Colonic mucosa (tissue), 4 donors: ENCODE data around the gene MBD5. TPM values are rescaled to one million over a fixed set of nuclear protein-coding genes. Genes with fewer than 3 reads are reported as not detected.

ENCODE experiments used
- DNase-seq: peaks from one replicate; pipeline ENCODE4 v3.0.0-alpha.2; 2020
- H3K27ac ChIP-seq: fragments of 200-600 bp; one replicate; pipeline ENCODE4 v1.8.0; 2021
- H3K27me3 ChIP-seq: fragments of 200-600 bp; one replicate; pipeline ENCODE4 v1.8.0; 2021
- H3K36me3 ChIP-seq: fragments of 200-600 bp; one replicate; pipeline ENCODE4 v1.8.0; 2021
- H3K4me1 ChIP-seq: fragments of 200-600 bp; one replicate; pipeline ENCODE4 v1.8.0; 2021; ENCODE audit warnings: mild to moderate bottlenecking
- H3K4me3 ChIP-seq: fragments of 200-600 bp; one replicate; pipeline ENCODE4 v1.8.0; 2021
- H3K9ac ChIP-seq, 2 donors: one replicate each; pipeline ENCODE4 v1.7.0; 2013; ENCODE audit warnings: control low read depth in 2 of 2, low read depth in 2 of 2, low read length in 2 of 2
- H3K9me3 ChIP-seq: fragments of 200-600 bp; one replicate; pipeline ENCODE4 v1.8.0; 2021
- CTCF ChIP-seq: fragments of 200-600 bp; IDR thresholded peaks from one replicate; pipeline ENCODE4 v1.8.0; 2022; ENCODE audit warnings: antibody characterized with exemption, mild to moderate bottlenecking
- intact Hi-C: fragments of 100-400 bp; cut with DNase I; formaldehyde crosslinking; loops from one replicate; pipeline ENCODE4 v1.14.1; 2022
- total RNA-seq, 2 donors: library from RNA; stranded (reverse); fragmentation: NEBNext Ultra II Directional in 1 of 2; extraction: Animal tissue kit (Norgen Biotek cat#: 25700) in 1 of 2; gene quantifications; one replicate each; pipeline ENCODE4 v1.2.1, GENCODE V29; 2021
- donor health status: healthy.
- donor health status: DM: no; HTN: no; CAD: no.
- donor health status: DM: no; HTN: no; CAD: no.

Gene MBD5
- total RNA-seq, 2 donors from 2014 or later, result 26.7 to 29.6 TPM

GRCh38 chr2:148507970-148508369 lies 487.1 kb downstream of the MBD5 start:
- H3K4me1 ChIP-seq, result no peaks in the 10 kb centered on the region
- no peak overlapping the region for H3K4me3 ChIP-seq
- no peak for TF ChIP-seq CTCF
- H3K27me3 ChIP-seq, result no peaks in the 10 kb centered on the region
- H3K27ac ChIP-seq, result no peak overlapping the region
- no peaks in the 10 kb centered on the region for H3K9me3 ChIP-seq
- intact Hi-C loops, result loop anchor here (5.0 kb wide), 1 partner anchor 571 kb away; no protein-coding TSS in a partner anchor
- DNase-seq, result no peak
- no peaks in the 10 kb centered on the region for H3K36me3 ChIP-seq
- no peak overlapping the region for H3K9ac ChIP-seq

GRCh38 chr2:148508878-148509287 lies 488.0 kb downstream of the MBD5 start:
- H3K4me1 ChIP-seq, result no peaks in the 10 kb centered on the region
- no peaks in the 10 kb centered on the region for H3K9me3 ChIP-seq
- no peaks in the 10 kb centered on the region for H3K27me3 ChIP-seq
- H3K27ac ChIP-seq, result no peak overlapping the region
- H3K36me3 ChIP-seq, result no peaks in the 10 kb centered on the region
- intact Hi-C loops, result loop anchor here (5.0 kb wide), 1 partner anchor 572 kb away; no protein-coding TSS in a partner anchor
- H3K4me3 ChIP-seq, result no peak overlapping the region
- no peak for TF ChIP-seq CTCF
- H3K9ac ChIP-seq, result no peak overlapping the region
- no peak for DNase-seq

GRCh38 chr2:148509288-148509902 lies 488.5 kb downstream of the MBD5 start:
- no peaks in the 10 kb centered on the region for H3K27me3 ChIP-seq
- intact Hi-C loops, result loop anchor here (5.0 kb wide), 1 partner anchor 572 kb away; no protein-coding TSS in a partner anchor
- no peak overlapping the region for H3K27ac ChIP-seq
- H3K9ac ChIP-seq, result no peak overlapping the region
- peak; percentile 66 for TF ChIP-seq CTCF
- H3K9me3 ChIP-seq, result no peaks in the 10 kb centered on the region
- DNase-seq, result peak; percentile 87
- H3K4me3 ChIP-seq, result no peak overlapping the region
- H3K36me3 ChIP-seq, result no peaks in the 10 kb centered on the region
- H3K4me1 ChIP-seq, result no peaks in the 10 kb centered on the region

GRCh38 chr2:148511883-148512282 lies 491.0 kb downstream of the MBD5 start:
- H3K36me3 ChIP-seq, result no peaks in the 10 kb centered on the region
- no peak for TF ChIP-seq CTCF
- no peak overlapping the region for H3K9ac ChIP-seq
- no peak overlapping the region for H3K27ac ChIP-seq
- no peak for DNase-seq
- no peaks in the 10 kb centered on the region for H3K9me3 ChIP-seq
- H3K4me1 ChIP-seq, result no peaks in the 10 kb centered on the region
- no peaks in the 10 kb centered on the region for H3K27me3 ChIP-seq
- intact Hi-C loops, result loop anchor here (10.0 kb wide), 1 partner anchor 473 kb away; no protein-coding TSS in a partner anchor
- no peak overlapping the region for H3K4me3 ChIP-seq

GRCh38 chr2:148512501-148512900 lies 491.6 kb downstream of the MBD5 start:
- no peak for DNase-seq
- H3K27me3 ChIP-seq, result no peaks in the 10 kb centered on the region
- no peak overlapping the region for H3K4me3 ChIP-seq
- no peaks in the 10 kb centered on the region for H3K36me3 ChIP-seq
- H3K9ac ChIP-seq, result no peak overlapping the region
- H3K27ac ChIP-seq, result no peak overlapping the region
- no peak for TF ChIP-seq CTCF
- H3K4me1 ChIP-seq, result no peaks in the 10 kb centered on the region
- no peaks in the 10 kb centered on the region for H3K9me3 ChIP-seq
- intact Hi-C loops, result loop anchor here (10.0 kb wide), 1 partner anchor 472 kb away; no protein-coding TSS in a partner anchor
